ENCODE data around the gene ZSWIM9.

The ZSWIM9 gene

GRCh38 chr19:48176226-48176625, 5.7 kb downstream of the ZSWIM9 start:
- no peak for DNase-seq

- no peak for DNase-seq
These were observed 11.0 kb downstream of the ZSWIM9 start for GRCh38 chr19:48181505-48181904.

GRCh38 chr19:48182434-48182833, 12.0 kb downstream of the ZSWIM9 start:
- DNase-seq = no peak

- no peak for DNase-seq
These were observed 12.9 kb downstream of the ZSWIM9 start for GRCh38 chr19:48183356-48183755.

- DNase-seq = no peak
These were observed 15.5 kb downstream of the ZSWIM9 start for GRCh38 chr19:48186015-48186414.

- no peak for DNase-seq
These were observed 16.1 kb downstream of the ZSWIM9 start for GRCh38 chr19:48186541-48186991.

- no peak for DNase-seq
These were observed 19.9 kb downstream of the ZSWIM9 start for GRCh38 chr19:48190288-48190884.

GRCh38 chr19:48190885-48191284, 20.4 kb downstream of the ZSWIM9 start:
- no peak for DNase-seq

GRCh38 chr19:48192750-48193149, 22.3 kb downstream of the ZSWIM9 start:
- no peak for DNase-seq

GRCh38 chr19:48194041-48194843, 23.8 kb downstream of the ZSWIM9 start:
- DNase-seq = peak; percentile 11

- no peak for DNase-seq
These were observed 24.7 kb downstream of the ZSWIM9 start for GRCh38 chr19:48194844-48195830.

GRCh38 chr19:48196321-48196763, 25.9 kb downstream of the ZSWIM9 start:
- DNase-seq = no peak

GRCh38 chr19:48196933-48197665, 26.6 kb downstream of the ZSWIM9 start:
- no peak for DNase-seq

GRCh38 chr19:48203222-48203793, 32.8 kb downstream of the ZSWIM9 start:
- DNase-seq = peak; percentile 57

GRCh38 chr19:48203794-48204628, 33.5 kb downstream of the ZSWIM9 start:
- peak; percentile 98 for DNase-seq

GRCh38 chr19:48206397-48207093, 36.1 kb downstream of the ZSWIM9 start:
- no peak for DNase-seq

- no peak for DNase-seq
These were observed 39.5 kb downstream of the ZSWIM9 start for GRCh38 chr19:48210005-48210404.

GRCh38 chr19:48213959-48214358, 43.5 kb downstream of the ZSWIM9 start:
- no peak for DNase-seq

- DNase-seq = no peak
These were observed 46.5 kb downstream of the ZSWIM9 start for GRCh38 chr19:48216933-48217332.

GRCh38 chr19:48218997-48219396, 48.5 kb downstream of the ZSWIM9 start:
- DNase-seq = no peak
